ENCODE measurements around the gene CDR2L.
A peak's percentile ranks its signal among the peaks of the same experiment; 100 is the strongest.

CDR2L gene

GRCh38 chr17:74987418-74987908 is at the start of gene CDR2L:
Gene CDR2L (plus strand): TSS chr17:74987632. CDS start chr17:74988044, 412 bp downstream.
- FAIRE-seq = peak; percentile 19

- no peak for FAIRE-seq
These were observed 49.1 kb upstream of the CDR2L start for GRCh38 chr17:74938194-74938950.

GRCh38 chr17:74939534-74939933 is 47.9 kb upstream of the CDR2L start:
- FAIRE-seq = no peak

GRCh38 chr17:74941128-74941725 is 46.2 kb upstream of the CDR2L start:
- FAIRE-seq = no peak

GRCh38 chr17:74943808-74944522 is 43.5 kb upstream of the CDR2L start:
- no peak for FAIRE-seq

GRCh38 chr17:74945543-74945942 is 41.9 kb upstream of the CDR2L start:
- FAIRE-seq = no peak

GRCh38 chr17:74946641-74947040 is 40.8 kb upstream of the CDR2L start:
- FAIRE-seq = no peak

- FAIRE-seq = no peak
These were observed 40.2 kb upstream of the CDR2L start for GRCh38 chr17:74947041-74947754.

GRCh38 chr17:74949455-74950115 is 37.8 kb upstream of the CDR2L start:
- no peak for FAIRE-seq

GRCh38 chr17:74950207-74950606 is 37.2 kb upstream of the CDR2L start:
- no peak for FAIRE-seq

- no peak for FAIRE-seq
These were observed 36.4 kb upstream of the CDR2L start for GRCh38 chr17:74951065-74951464.

- no peak for FAIRE-seq
These were observed 35.6 kb upstream of the CDR2L start for GRCh38 chr17:74951680-74952421.

- no peak for FAIRE-seq
These were observed 34.9 kb upstream of the CDR2L start for GRCh38 chr17:74952431-74953133.

GRCh38 chr17:74953134-74953687 is 34.2 kb upstream of the CDR2L start:
- no peak for FAIRE-seq

GRCh38 chr17:74954115-74954514 is 33.3 kb upstream of the CDR2L start:
- no peak for FAIRE-seq

GRCh38 chr17:74954665-74955421 is 32.6 kb upstream of the CDR2L start:
- FAIRE-seq = no peak

GRCh38 chr17:74956093-74956492 is 31.3 kb upstream of the CDR2L start:
- FAIRE-seq = no peak

- FAIRE-seq = peak; percentile 29
These were observed 29.3 kb upstream of the CDR2L start for GRCh38 chr17:74957935-74958740.

All from TTC549 (cell line).